Keratinocyte (primary cell): ENCODE data around the gene MYT1. TPM values are rescaled to one million over a fixed set of nuclear protein-coding genes. Genes with fewer than 3 reads are reported as not detected.

ENCODE experiments used
- DNase-seq: peaks from one replicate; pipeline ENCODE4 v3.0.0-alpha.2; 2011; ENCODE audit warnings: low read depth, missing footprints, low spot score
- FAIRE-seq: peaks from 2 replicates; lab custom pipeline; 2011; peaks lifted over from hg19 to GRCh38; lab: Jason Lieb, UNC
- H2AFZ ChIP-seq: 2 replicates; pipeline ENCODE4 v1.6.0; 2012; ENCODE audit warnings: low read length, control low read depth, inconsistent platforms; ENCODE audit not compliant: control insufficient read depth
- H3K27ac ChIP-seq: 2 replicates; pipeline ENCODE4 v1.5.1; 2011; ENCODE audit warnings: low read length; ENCODE audit not compliant: control insufficient read depth, insufficient read depth
- H3K27me3 ChIP-seq: 3 replicates; pipeline ENCODE4 v1.6.0; 2011; ENCODE audit warnings: low read length; ENCODE audit not compliant: control insufficient read depth, insufficient read depth; ENCODE audit errors: extremely low read depth
- H3K36me3 ChIP-seq, 2 experiments: 2 replicates in 1 of 2; 3 replicates in 1 of 2; pipeline ENCODE4 v1.5.1; 2011; ENCODE audit warnings: low read length in 2 of 2, mild to moderate bottlenecking in 1 of 2; ENCODE audit not compliant: control insufficient read depth in 2 of 2, insufficient read depth in 2 of 2; ENCODE audit errors: extremely low read depth in 1 of 2
- H3K4me1 ChIP-seq: 3 replicates; pipeline ENCODE4 v1.5.1; 2011; ENCODE audit warnings: low read length; ENCODE audit not compliant: control insufficient read depth, insufficient read depth; ENCODE audit errors: extremely low read depth
- H3K4me2 ChIP-seq: 3 replicates; pipeline ENCODE4 v1.6.0; 2011; ENCODE audit warnings: low read depth, low read length; ENCODE audit not compliant: control insufficient read depth, insufficient read depth; ENCODE audit errors: extremely low read depth
- H3K4me3 ChIP-seq, 3 experiments: fragments of 200-600 bp in 1 of 3; sonication (generic) in 1 of 3; 2 replicates in 2 of 3; 3 replicates in 1 of 3; pipeline ENCODE4 v1.5.1; 2011 to 2016; ENCODE audit warnings: low read length in 3 of 3, mild to moderate bottlenecking in 3 of 3, control low read depth in 2 of 3, inconsistent platforms in 1 of 3, low read depth in 1 of 3, mixed read lengths in 1 of 3, mixed run types in 1 of 3, moderate library complexity in 1 of 3; ENCODE audit not compliant: control insufficient read depth in 2 of 3, insufficient read depth in 2 of 3; ENCODE audit errors: extremely low read depth in 1 of 3
- H3K79me2 ChIP-seq: 2 replicates; pipeline ENCODE4 v1.6.0; 2012; ENCODE audit warnings: low read length; ENCODE audit not compliant: control insufficient read depth, insufficient read depth
- H3K9ac ChIP-seq: 3 replicates; pipeline ENCODE4 v1.6.0; 2011; ENCODE audit warnings: low read length; ENCODE audit not compliant: control insufficient read depth, insufficient read depth; ENCODE audit errors: extremely low read depth
- H3K9me1 ChIP-seq: 3 replicates; pipeline ENCODE4 v1.6.0; 2011; ENCODE audit warnings: low read length; ENCODE audit not compliant: control insufficient read depth, insufficient read depth; ENCODE audit errors: extremely low read depth
- H3K9me3 ChIP-seq: 2 replicates; pipeline ENCODE4 v1.5.1; 2012; ENCODE audit warnings: low read depth, low read length; ENCODE audit not compliant: control insufficient read depth
- H4K20me1 ChIP-seq: 3 replicates; pipeline ENCODE4 v1.6.0; 2011; ENCODE audit warnings: low read length; ENCODE audit not compliant: control insufficient read depth, insufficient read depth; ENCODE audit errors: extremely low read depth
- EZH2 ChIP-seq: IDR thresholded peaks from one replicate; pipeline ENCODE4 v1.6.1; 2012; ENCODE audit warnings: inconsistent platforms, mild to moderate bottlenecking, low read length, moderate library complexity
- dilution Hi-C: fragments of 300-500 bp; cut with MboI; formaldehyde crosslinking; loops from one replicate; pipeline ENCODE4 v1.7.0; 2020; ENCODE audit warnings: low sequenced_read_pairs; ENCODE audit not compliant: extremely low pct_ligation_motif_present
- polyA plus RNA-seq, 5 experiments: library from polyadenylated mRNA; depleted of rRNA in 3 of 5; stranded (reverse) in 3 of 5; stranded (forward) in 1 of 5; unstranded in 1 of 5; fragments of >200 nt; gene quantifications; 1 replicate in 1 of 5; 2 replicates in 3 of 5; 3 replicates in 1 of 5; pipeline versions ENCODE4 v1.2.1 to v1.2.3, GENCODE V29; 2011 to 2012; ENCODE audit warnings: missing spikeins in 2 of 5, low read depth in 1 of 5, low replicate concordance in 1 of 5
- TF ChIP-seq, protein P1 (sequence below), 3 experiments: IDR thresholded peaks in 1 of 3; conservative IDR thresholded peaks in 1 of 3; optimal IDR thresholded peaks in 1 of 3; 2 replicates in 2 of 3; 3 replicates in 1 of 3; pipeline versions ENCODE3 to v1.5.1; 2011; ENCODE audit warnings: low read length in 3 of 3, mild to moderate bottlenecking in 3 of 3, moderate library complexity in 2 of 3, control low read depth in 1 of 3, inconsistent platforms in 1 of 3; ENCODE audit not compliant: insufficient read depth in 2 of 3; ENCODE audit errors: extremely low read depth in 1 of 3

MYT1 gene
- polyA plus RNA-seq, 1 donor (not counting 4 experiments of a cell fraction or from before 2014, with no cell fraction given), result not detected

GRCh38 chr20:64207641-64208590 lies 43.7 kb downstream of the MYT1 start:
- Histone ChIP-seq H3K9ac (no peak overlapping the region), H3K9me3 (no peaks in the 10 kb centered on the region), H4K20me1 (no peaks in the 10 kb centered on the region), H3K27me3 (peaks cover 5% of the 10 kb centered on the region), H3K4me1 (peaks cover 12% of the 10 kb centered on the region), H3K9me1 (no peaks in the 10 kb centered on the region), H3K36me3 (no peaks in the 10 kb centered on the region), H3K79me2 (no peaks in the 10 kb centered on the region), H3K4me2 (no peak overlapping the region), H3K27ac (no peak overlapping the region), H2AFZ (no peak overlapping the region), H3K4me3 (no peak overlapping the region)
- dilution Hi-C loops, result no loop called here
- TF ChIP-seq, protein P1, sequence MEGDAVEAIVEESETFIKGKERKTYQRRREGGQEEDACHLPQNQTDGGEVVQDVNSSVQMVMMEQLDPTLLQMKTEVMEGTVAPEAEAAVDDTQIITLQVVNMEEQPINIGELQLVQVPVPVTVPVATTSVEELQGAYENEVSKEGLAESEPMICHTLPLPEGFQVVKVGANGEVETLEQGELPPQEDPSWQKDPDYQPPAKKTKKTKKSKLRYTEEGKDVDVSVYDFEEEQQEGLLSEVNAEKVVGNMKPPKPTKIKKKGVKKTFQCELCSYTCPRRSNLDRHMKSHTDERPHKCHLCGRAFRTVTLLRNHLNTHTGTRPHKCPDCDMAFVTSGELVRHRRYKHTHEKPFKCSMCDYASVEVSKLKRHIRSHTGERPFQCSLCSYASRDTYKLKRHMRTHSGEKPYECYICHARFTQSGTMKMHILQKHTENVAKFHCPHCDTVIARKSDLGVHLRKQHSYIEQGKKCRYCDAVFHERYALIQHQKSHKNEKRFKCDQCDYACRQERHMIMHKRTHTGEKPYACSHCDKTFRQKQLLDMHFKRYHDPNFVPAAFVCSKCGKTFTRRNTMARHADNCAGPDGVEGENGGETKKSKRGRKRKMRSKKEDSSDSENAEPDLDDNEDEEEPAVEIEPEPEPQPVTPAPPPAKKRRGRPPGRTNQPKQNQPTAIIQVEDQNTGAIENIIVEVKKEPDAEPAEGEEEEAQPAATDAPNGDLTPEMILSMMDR (optimal IDR thresholded peaks at IDR 0.05 in 1 of 3, IDR thresholded peaks at IDR 0.05 in 1 of 3, conservative IDR thresholded peaks at IDR 0.05 in 1 of 3; ENCODE audit: extremely low read depth in 1 of 3, insufficient read depth in 2 of 3, low read length in 3 of 3), result no peak
- TF ChIP-seq EZH2, result no peak
- no peak for FAIRE-seq
- DNase-seq, result no peak

- no peak overlapping the region for H3K27ac ChIP-seq
- dilution Hi-C loops, result no loop called here
- FAIRE-seq (no peak), DNase-seq (no peak)
- no peaks in the 10 kb centered on the region for H3K36me3 ChIP-seq
- no peak overlapping the region for H3K4me2 ChIP-seq
- H2AFZ ChIP-seq, result no peak overlapping the region
- no peak overlapping the region for H3K4me3 ChIP-seq
- H3K9ac ChIP-seq, result no peak overlapping the region
- peaks cover 12% of the 10 kb centered on the region for H3K4me1 ChIP-seq
- H4K20me1 ChIP-seq, result no peaks in the 10 kb centered on the region
- no peaks in the 10 kb centered on the region for H3K79me2 ChIP-seq
- peaks cover 6% of the 10 kb centered on the region for H3K27me3 ChIP-seq
- no peaks in the 10 kb centered on the region for H3K9me3 ChIP-seq
- H3K9me1 ChIP-seq, result no peaks in the 10 kb centered on the region
- TF ChIP-seq, protein P1 (optimal IDR thresholded peaks at IDR 0.05 in 1 of 3, IDR thresholded peaks at IDR 0.05 in 1 of 3, conservative IDR thresholded peaks at IDR 0.05 in 1 of 3; ENCODE audit: extremely low read depth in 1 of 3, insufficient read depth in 2 of 3, low read length in 3 of 3), result no peak
- no peak for TF ChIP-seq EZH2
Measured at GRCh38 chr20:64209148-64209547, 44.9 kb downstream of the MYT1 start.
